Panc1 (cell line): Measurements from ENCODE around the gene ZCCHC2. TPM values are rescaled to one million over a fixed set of nuclear protein-coding genes. Genes with fewer than 3 reads are reported as not detected.

Experiments used
- ATAC-seq: fragments of 200-7000 bp; cut with Tn5 transposase; 2 replicates; pipeline ENCODE4 v1.9.1; 2020; ENCODE audit warnings: mild to moderate bottlenecking, moderate library complexity
- BruUV-seq: library from RNA; stranded (reverse); fragments of 400-500 nt; replicated peaks from 2 replicates; lab custom pipeline; 2021; lab: Mats Ljungman, UMichigan
- CTCF ChIA-PET: fragments of 300-600 bp; sonication (Branson Sonifier 250); formaldehyde crosslinking; loops from one replicate; lab custom pipeline; 2022; ENCODE audit warnings: antibody characterized with exemption; lab: Charles Lee
- POLR2A ChIA-PET: fragments of 300-600 bp; sonication (Branson Sonifier 250); formaldehyde crosslinking; loops from one replicate; lab custom pipeline; 2022; ENCODE audit warnings: antibody characterized with exemption; lab: Charles Lee
- DNase-seq: peaks from one replicate; pipeline ENCODE4 v3.0.0-alpha.2; 2010; ENCODE audit warnings: low read depth, low spot score
- H3K27ac ChIP-seq: 2 replicates; pipeline ENCODE4 v1.5.1; 2011; ENCODE audit warnings: mild to moderate bottlenecking, low read length, inconsistent platforms
- H3K27me3 ChIP-seq: fragments of 200-500 bp; sonication (Bioruptor generic); 2 replicates; pipeline ENCODE4 v1.6.0; 2014; ENCODE audit warnings: low read length, inconsistent platforms; ENCODE audit not compliant: control insufficient read depth, insufficient read depth
- H3K36me3 ChIP-seq: fragments of 200-500 bp; sonication (Bioruptor generic); 2 replicates; pipeline ENCODE4 v1.5.1; 2014; ENCODE audit warnings: inconsistent platforms, mild to moderate bottlenecking, low read length, moderate library complexity; ENCODE audit not compliant: control insufficient read depth, insufficient read depth
- H3K4me1 ChIP-seq: 2 replicates; pipeline ENCODE4 v1.5.1; 2011; ENCODE audit warnings: inconsistent platforms, mild to moderate bottlenecking, low read length, moderate library complexity; ENCODE audit not compliant: control insufficient read depth, insufficient read depth
- H3K4me3 ChIP-seq, 2 experiments: 2 replicates each; pipeline ENCODE4 v1.5.1; 2011 to 2012; ENCODE audit warnings: low read depth in 2 of 2, low read length in 2 of 2, mild to moderate bottlenecking in 2 of 2, inconsistent platforms in 1 of 2, moderate library complexity in 1 of 2
- H3K9me3 ChIP-seq: fragments of 200-500 bp; sonication (Bioruptor generic); 2 replicates; pipeline ENCODE4 v1.5.1; 2014; ENCODE audit warnings: low read depth, mild to moderate bottlenecking, inconsistent platforms, low read length, moderate library complexity; ENCODE audit not compliant: control insufficient read depth, insufficient read depth
- CTCF ChIP-seq: fragments of 450-650 bp; IDR thresholded peaks from 2 replicates; pipeline ENCODE4 v1.5.1; 2017; ENCODE audit warnings: mild to moderate bottlenecking
- POLR2AphosphoS5 ChIP-seq: IDR thresholded peaks from 2 replicates; pipeline ENCODE4 v1.6.1; 2012; ENCODE audit warnings: mild to moderate bottlenecking, low read depth, low read length, moderate library complexity
- REST ChIP-seq, 2 experiments: IDR thresholded peaks; 2 replicates each; pipeline ENCODE4 v1.6.1; 2011 to 2012; ENCODE audit warnings: low read depth in 2 of 2, control low read depth in 1 of 2, low read length in 1 of 2, mild to moderate bottlenecking in 1 of 2, moderate library complexity in 1 of 2; ENCODE audit not compliant: insufficient read depth in 1 of 2
- SIN3A ChIP-seq: IDR thresholded peaks from 2 replicates; pipeline ENCODE4 v1.6.1; 2012; ENCODE audit warnings: low read depth, mild to moderate bottlenecking, low read length, moderate library complexity, borderline replicate concordance; ENCODE audit not compliant: insufficient read depth
- TCF7L2 ChIP-seq: IDR thresholded peaks from 2 replicates; pipeline ENCODE4 v1.6.1; 2011; ENCODE audit warnings: mild to moderate bottlenecking, low read depth, low read length, inconsistent platforms
- in situ Hi-C: cut with HindIII; loops from 2 replicates; pipeline ENCODE4 v1.10.0; 2016; ENCODE audit warnings: low sequenced_read_pairs, low pct_unique_long_range_greater_than_20kb
- intact Hi-C: fragments of 100-400 bp; cut with micrococcal nuclease; formaldehyde crosslinking; loops from one replicate; pipeline ENCODE4 v1.10.0; 2022; ENCODE audit not compliant: unreplicated experiment
- total RNA-seq: library from RNA; stranded (reverse); gene quantifications from one replicate; pipeline ENCODE4 v1.2.1, GENCODE V29; 2021; ENCODE audit not compliant: unreplicated experiment

ZCCHC2 gene
- total RNA-seq, 1 experiment from 2014 or later = 18.2 TPM

- no peak for ATAC-seq
- no peaks in the 10 kb centered on the region for H3K27me3 ChIP-seq
- H3K27ac ChIP-seq = no peak overlapping the region
- no peaks in the 10 kb centered on the region for H3K9me3 ChIP-seq
- in situ Hi-C loops (no loop called here), intact Hi-C loops (no loop called here)
- no peaks in the 10 kb centered on the region for H3K36me3 ChIP-seq
- ChIA-PET CTCF (no interaction called here), POLR2A (no interaction called here)
- no peak for TF ChIP-seq POLR2AphosphoS5
- no peak for TF ChIP-seq TCF7L2
- TF ChIP-seq REST (IDR thresholded peaks at IDR 0.05; ENCODE audit: insufficient read depth in 1 of 2, low read depth in 2 of 2, low read length in 1 of 2) = no peak
- TF ChIP-seq SIN3A = no peak
- TF ChIP-seq CTCF = no peak
- no peaks in the 10 kb centered on the region for H3K4me1 ChIP-seq
- no peak overlapping the region for H3K4me3 ChIP-seq
- BruUV-seq = no TSS peak
- no peak for DNase-seq
These were observed 23.6 kb upstream of the ZCCHC2 start for GRCh38 chr18:62499263-62499650.

- Histone ChIP-seq H3K27ac (no peak overlapping the region), H3K27me3 (no peaks in the 10 kb centered on the region), H3K36me3 (no peaks in the 10 kb centered on the region), H3K4me1 (peaks cover 2% of the 10 kb centered on the region; the same call in 1 of the 2 replicates), H3K9me3 (no peaks in the 10 kb centered on the region), H3K4me3 (no peak overlapping the region)
- intact Hi-C loops = no loop called here
- in situ Hi-C loops = no loop called here
- CTCF ChIA-PET = no interaction called here
- TF ChIP-seq CTCF (no peak), TCF7L2 (no peak), POLR2AphosphoS5 (no peak), SIN3A (no peak), REST (IDR thresholded peaks at IDR 0.05; ENCODE audit: insufficient read depth in 1 of 2, low read depth in 2 of 2, low read length in 1 of 2) (no peak)
- no TSS peak for BruUV-seq
- POLR2A ChIA-PET = no interaction called here
- DNase-seq = no peak
- no peak for ATAC-seq
These were observed 22.7 kb upstream of the ZCCHC2 start for GRCh38 chr18:62500174-62500573.
